Measurements from ENCODE around the gene CWF19L1. TPM values are rescaled to one million over a fixed set of nuclear protein-coding genes. Genes with fewer than 3 reads are reported as not detected.
A peak's percentile ranks its signal among the peaks of the same experiment; 100 is the strongest.
"Not testable (repeated sequence)": the region's sequence is repeated elsewhere in the genome, so short reads cannot be mapped to it uniquely, and the experiment has no call there.

The CWF19L1 gene
- total RNA-seq, 4 donors from 2014 or later, result 11.6 to 13.8 (median 13.0) TPM

DNA sequence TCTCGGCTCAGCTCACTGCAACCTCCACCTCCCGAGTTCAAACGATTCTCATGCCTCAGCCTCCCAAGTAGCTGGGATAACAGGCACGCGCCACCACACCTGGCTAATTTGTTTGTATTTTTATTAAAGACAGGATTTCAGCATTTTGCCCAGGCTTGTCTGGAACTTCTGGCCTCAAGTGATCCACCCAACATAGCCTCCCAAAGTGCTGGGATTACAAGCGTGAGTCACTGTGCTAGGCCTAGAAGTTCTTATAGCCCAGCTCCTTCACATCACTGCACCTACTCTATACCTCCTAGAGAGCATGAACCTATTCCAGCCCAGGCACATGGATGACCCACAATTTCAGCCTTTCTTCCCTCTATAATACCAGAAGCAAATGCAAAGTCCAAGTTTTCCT is 20.3 kb upstream of the CWF19L1 start:
- no peaks in the 10 kb centered on the region for H3K9me3 ChIP-seq
- ATAC-seq, result no peak
- H3K27me3 ChIP-seq, result no peaks in the 10 kb centered on the region
- DNase-seq, result no peak
- H3K27ac ChIP-seq, result no peak overlapping the region
- peaks cover 26 to 34% of the 10 kb centered on the region in 2 donors for H3K4me1 ChIP-seq
- TF ChIP-seq POLR2A (IDR thresholded peaks at IDR 0.05), result no peak
- TF ChIP-seq, protein P1, sequence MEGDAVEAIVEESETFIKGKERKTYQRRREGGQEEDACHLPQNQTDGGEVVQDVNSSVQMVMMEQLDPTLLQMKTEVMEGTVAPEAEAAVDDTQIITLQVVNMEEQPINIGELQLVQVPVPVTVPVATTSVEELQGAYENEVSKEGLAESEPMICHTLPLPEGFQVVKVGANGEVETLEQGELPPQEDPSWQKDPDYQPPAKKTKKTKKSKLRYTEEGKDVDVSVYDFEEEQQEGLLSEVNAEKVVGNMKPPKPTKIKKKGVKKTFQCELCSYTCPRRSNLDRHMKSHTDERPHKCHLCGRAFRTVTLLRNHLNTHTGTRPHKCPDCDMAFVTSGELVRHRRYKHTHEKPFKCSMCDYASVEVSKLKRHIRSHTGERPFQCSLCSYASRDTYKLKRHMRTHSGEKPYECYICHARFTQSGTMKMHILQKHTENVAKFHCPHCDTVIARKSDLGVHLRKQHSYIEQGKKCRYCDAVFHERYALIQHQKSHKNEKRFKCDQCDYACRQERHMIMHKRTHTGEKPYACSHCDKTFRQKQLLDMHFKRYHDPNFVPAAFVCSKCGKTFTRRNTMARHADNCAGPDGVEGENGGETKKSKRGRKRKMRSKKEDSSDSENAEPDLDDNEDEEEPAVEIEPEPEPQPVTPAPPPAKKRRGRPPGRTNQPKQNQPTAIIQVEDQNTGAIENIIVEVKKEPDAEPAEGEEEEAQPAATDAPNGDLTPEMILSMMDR (IDR thresholded peaks at IDR 0.05 in 4 of 5, conservative IDR thresholded peaks at IDR 0.05 in 1 of 5), result no peak
- peaks cover 0 to 16% of the 10 kb centered on the region in 2 donors for H3K36me3 ChIP-seq
- intact Hi-C loops (cut with DNase I; ENCODE audit: low total_unique reads), result loop anchor here (2.0 kb wide), 4 partner anchors 59 to 247 kb away; partner anchors contain the start of genes CHUK and HIF1AN
- in situ Hi-C loops (cut with MboI; ENCODE audit: low sequenced_read_pairs in 4 of 4), result no loop called here
- no peak overlapping the region for H3K4me3 ChIP-seq

DNA sequence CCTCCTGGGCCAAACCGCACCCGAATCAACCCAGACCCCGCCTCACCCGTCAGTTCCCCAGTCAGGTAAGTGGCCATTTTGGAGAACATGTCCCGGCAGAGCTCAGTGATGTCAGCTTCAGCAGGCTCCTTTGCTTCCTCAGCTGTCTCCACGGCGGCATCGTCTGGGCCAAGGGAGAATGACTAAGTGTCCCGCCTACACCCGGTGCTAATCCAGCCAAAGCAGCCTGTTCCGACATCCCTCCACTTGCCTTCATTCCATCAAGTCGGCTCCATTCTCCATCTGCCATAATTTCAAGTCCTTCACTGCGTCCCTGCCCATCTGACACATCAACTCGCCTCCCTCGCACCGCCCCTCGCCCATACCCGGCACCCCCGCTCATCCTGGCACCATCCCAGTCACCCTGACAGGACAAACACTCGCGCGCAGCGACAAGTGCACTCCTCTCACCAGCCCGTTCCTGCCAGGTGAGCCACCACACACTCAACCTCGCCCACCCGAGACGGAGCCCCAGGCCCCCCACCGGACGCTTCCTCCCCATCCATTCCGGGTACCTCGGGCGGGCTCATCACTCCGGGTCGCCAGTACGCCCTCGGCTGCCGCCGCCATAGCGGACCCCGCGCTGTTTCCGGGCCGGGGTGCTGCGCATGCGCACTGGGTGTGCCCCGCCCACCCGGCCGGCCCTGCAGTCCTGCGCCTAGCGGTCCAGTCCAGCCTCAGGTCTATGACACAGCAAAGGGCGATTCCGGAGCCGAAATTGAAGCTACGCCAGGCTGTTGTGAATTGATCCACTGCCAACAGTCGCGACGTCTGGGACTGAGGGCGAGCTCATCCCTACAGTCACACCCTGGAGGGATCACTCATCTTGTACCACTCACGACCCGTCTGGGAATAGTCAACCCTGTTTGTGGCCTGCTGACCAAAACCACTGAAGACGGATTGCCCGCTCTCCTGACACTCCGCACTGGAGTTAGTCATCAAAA is 18.9 kb upstream of the CWF19L1 start, which contains the start of gene BLOC1S2:
Gene BLOC1S2, minus strand, starts transcription at position 630 of the 983 bp plus-strand sequence. Its CDS starts 21 bp downstream, at position 609.
- ATAC-seq (peak; percentile 89 to 92), DNase-seq (peak; percentile 80 to 90)
- TF ChIP-seq POLR2A (IDR thresholded peaks at IDR 0.05), result peak; percentile 88 to 89
- TF ChIP-seq, protein P1 (IDR thresholded peaks at IDR 0.05 in 4 of 5, conservative IDR thresholded peaks at IDR 0.05 in 1 of 5), result peak in 2 of 5 experiments; percentile 35 to 36
- H3K36me3 ChIP-seq, result peaks cover 0 to 25% of the 10 kb centered on the region in 2 donors
- peak within 1 kb of the TSS; percentile 89 to 98 (median 96) for H3K27ac ChIP-seq
- no peaks in the 10 kb centered on the region for H3K9me3 ChIP-seq
- H3K4me1 ChIP-seq, result peaks cover 26 to 40% of the 10 kb centered on the region in 2 donors
- intact Hi-C loops (cut with DNase I; ENCODE audit: low total_unique reads) (loop anchor here (1.0 to 2.0 kb wide), 6 partner anchors 19 to 248 kb away; partner anchors contain the start of genes CHUK, CWF19L1 and HIF1AN), in situ Hi-C loops (cut with MboI; ENCODE audit: low sequenced_read_pairs in 4 of 4) (no loop called here)
- H3K4me3 ChIP-seq, result peak within 1 kb of the TSS; percentile 70 to 95 (median 89)
- H3K27me3 ChIP-seq, result no peaks in the 10 kb centered on the region

DNA sequence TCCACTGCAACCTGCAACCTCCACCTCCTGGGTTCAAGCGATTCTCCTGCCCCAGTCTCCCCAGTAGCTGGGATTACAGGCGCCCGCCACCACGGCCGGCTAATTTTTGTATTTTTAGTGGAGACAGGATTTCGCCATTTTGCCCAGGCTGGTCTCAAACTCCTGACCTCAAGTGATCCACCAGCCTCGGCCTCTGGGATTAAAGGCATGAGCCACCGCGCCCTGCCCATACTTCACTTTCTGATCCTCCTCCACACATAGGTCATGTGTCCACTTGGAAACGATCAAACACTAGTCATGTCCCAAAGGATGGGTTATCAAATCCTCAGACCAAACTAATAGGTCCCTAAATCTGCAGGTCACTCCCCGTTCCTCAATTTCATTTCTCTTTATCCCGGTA is 17.9 kb upstream of the CWF19L1 start:
- H3K9me3 ChIP-seq; in situ Hi-C loops (cut with MboI; ENCODE audit: low sequenced_read_pairs in 4 of 4); H3K27me3 ChIP-seq; DNase-seq; intact Hi-C loops (cut with DNase I; ENCODE audit: low total_unique reads); ATAC-seq: not testable (repeated sequence)
- Histone ChIP-seq H3K36me3 (peaks cover 0 to 35% of the 10 kb centered on the region in 2 donors), H3K4me3 (peak overlapping the region; percentile 70 to 95 (median 89)), H3K4me1 (peaks cover 26 to 40% of the 10 kb centered on the region in 2 donors), H3K27ac (peak overlapping the region; percentile 89 to 98 (median 96))

DNA sequence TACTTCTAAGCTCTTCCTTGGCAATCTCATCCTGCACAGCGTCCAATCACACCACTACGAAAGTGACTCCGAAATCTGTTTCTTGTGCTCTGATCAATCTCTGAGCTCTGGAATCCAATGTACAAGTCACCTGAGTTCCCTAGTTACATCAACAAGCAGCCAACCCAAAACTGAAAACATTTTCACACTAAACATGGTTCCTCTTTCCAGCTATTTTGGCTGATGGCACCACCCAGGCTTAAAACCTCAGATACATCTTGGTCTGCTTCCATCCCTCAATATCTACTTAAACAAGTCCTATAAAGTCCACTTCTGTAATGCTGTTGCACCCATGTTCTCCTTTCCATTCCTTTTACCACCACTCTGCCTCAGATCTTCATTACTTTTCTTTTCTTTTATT is 15.5 kb upstream of the CWF19L1 start:
- in situ Hi-C loops (cut with MboI; ENCODE audit: low sequenced_read_pairs in 4 of 4), result no loop called here
- peaks cover 26 to 40% of the 10 kb centered on the region in 2 donors for H3K4me1 ChIP-seq
- intact Hi-C loops (cut with DNase I; ENCODE audit: low total_unique reads), result no loop called here
- peaks cover 0 to 52% of the 10 kb centered on the region in 2 donors for H3K36me3 ChIP-seq
- no peak overlapping the region for H3K4me3 ChIP-seq
- TF ChIP-seq POLR2A (IDR thresholded peaks at IDR 0.05), result no peak
- TF ChIP-seq, protein P1 (IDR thresholded peaks at IDR 0.05 in 4 of 5, conservative IDR thresholded peaks at IDR 0.05 in 1 of 5), result no peak
- H3K27me3 ChIP-seq, result no peaks in the 10 kb centered on the region
- no peak for ATAC-seq
- H3K27ac ChIP-seq, result peak overlapping the region in 1 of 4 donors; percentile 13
- DNase-seq, result no peak
- H3K9me3 ChIP-seq, result no peaks in the 10 kb centered on the region

DNA sequence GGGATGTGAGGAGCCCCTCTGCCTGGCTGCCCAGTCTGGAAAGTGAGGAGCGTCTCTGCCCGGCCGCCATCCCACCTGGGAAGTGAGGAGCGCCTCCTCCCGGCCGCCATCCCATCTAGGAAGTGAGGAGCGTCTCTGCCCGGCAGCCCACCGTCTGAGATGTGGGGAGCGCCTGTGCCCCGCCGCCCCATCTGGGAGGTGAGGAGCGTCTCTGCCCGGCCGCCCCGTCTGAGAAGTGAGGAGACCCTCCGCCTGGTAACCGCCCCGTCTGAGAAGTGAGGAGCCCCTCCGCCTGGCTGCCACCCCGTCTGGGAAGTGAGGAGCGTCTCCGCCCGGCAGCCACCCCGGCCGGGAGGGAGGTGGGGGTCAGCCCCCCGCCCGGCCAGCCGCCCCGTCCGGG is 9.5 kb upstream of the CWF19L1 start:
- H3K4me3 ChIP-seq; in situ Hi-C loops (cut with MboI; ENCODE audit: low sequenced_read_pairs in 4 of 4); H3K27ac ChIP-seq; H3K4me1 ChIP-seq; H3K27me3 ChIP-seq; H3K9me3 ChIP-seq; ATAC-seq; DNase-seq: not testable (repeated sequence)
- intact Hi-C loops (cut with DNase I; ENCODE audit: low total_unique reads), result loop anchor here (10.0 kb wide), 1 partner anchor 842 kb away; the partner anchor contains the start of gene GOT1
- peaks cover 0 to 58% of the 10 kb centered on the region in 2 donors for H3K36me3 ChIP-seq

Measured in gastrocnemius medialis (tissue), 4 donors.